ENCODE measurements around the gene PSME3. TPM values are rescaled to one million over a fixed set of nuclear protein-coding genes. Genes with fewer than 3 reads are reported as not detected.
"Not testable (repeated sequence)": the region's sequence is repeated elsewhere in the genome, so short reads cannot be mapped to it uniquely, and the experiment has no call there.

The PSME3 gene
- total and polyA plus RNA-seq, 7 donors = 34.3 to 94.9 (median 59.7) TPM

DNA sequence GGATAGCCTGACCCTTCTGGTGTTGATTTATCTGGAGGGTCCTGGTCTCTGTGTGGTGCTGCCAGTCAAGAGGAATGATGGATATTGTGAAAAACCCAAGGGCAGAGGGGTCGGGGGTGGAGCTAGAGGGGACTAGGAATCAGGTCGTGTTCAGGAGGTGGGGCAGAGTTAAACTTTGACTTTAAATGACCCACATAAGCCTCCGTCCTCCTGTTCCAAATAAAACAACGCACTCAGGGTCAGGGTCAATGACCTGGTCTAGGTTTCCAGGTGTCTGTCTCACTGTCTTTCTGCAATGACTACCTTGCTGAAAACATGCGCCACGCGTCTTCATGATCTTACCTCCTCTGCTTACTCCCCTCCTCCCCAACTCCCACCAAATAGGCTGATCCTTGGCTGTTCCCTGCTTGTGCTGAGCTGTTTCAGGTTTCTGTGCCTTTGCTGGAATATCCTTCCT, 32.5 kb downstream of the PSME3 start:
- Histone ChIP-seq H3K27ac (peak overlapping the region in 1 of 4 donors; percentile 36), H3K27me3 (no peaks in the 10 kb centered on the region), H3K36me3 (peaks cover 0 to 22% (median 5%) of the 10 kb centered on the region in 4 donors), H3K4me3 (no peak overlapping the region), H3K4me1 (peaks cover 0 to 6% (median 0%) of the 10 kb centered on the region in 4 donors), H3K9me3 (no peaks in the 10 kb centered on the region)
- intact Hi-C loops (cut with DNase I) = no loop called here
- no peak for DNase-seq
- WGBS, 2 donors = 60 to 80% methylated on average over 7 of the region's 7 CpGs
- TF ChIP-seq, protein P1, sequence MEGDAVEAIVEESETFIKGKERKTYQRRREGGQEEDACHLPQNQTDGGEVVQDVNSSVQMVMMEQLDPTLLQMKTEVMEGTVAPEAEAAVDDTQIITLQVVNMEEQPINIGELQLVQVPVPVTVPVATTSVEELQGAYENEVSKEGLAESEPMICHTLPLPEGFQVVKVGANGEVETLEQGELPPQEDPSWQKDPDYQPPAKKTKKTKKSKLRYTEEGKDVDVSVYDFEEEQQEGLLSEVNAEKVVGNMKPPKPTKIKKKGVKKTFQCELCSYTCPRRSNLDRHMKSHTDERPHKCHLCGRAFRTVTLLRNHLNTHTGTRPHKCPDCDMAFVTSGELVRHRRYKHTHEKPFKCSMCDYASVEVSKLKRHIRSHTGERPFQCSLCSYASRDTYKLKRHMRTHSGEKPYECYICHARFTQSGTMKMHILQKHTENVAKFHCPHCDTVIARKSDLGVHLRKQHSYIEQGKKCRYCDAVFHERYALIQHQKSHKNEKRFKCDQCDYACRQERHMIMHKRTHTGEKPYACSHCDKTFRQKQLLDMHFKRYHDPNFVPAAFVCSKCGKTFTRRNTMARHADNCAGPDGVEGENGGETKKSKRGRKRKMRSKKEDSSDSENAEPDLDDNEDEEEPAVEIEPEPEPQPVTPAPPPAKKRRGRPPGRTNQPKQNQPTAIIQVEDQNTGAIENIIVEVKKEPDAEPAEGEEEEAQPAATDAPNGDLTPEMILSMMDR (IDR thresholded peaks at IDR 0.05) = no peak
- TF ChIP-seq POLR2AphosphoS5 (IDR thresholded peaks at IDR 0.05) (no peak), POLR2A (IDR thresholded peaks at IDR 0.05) (no peak), EP300 (IDR thresholded peaks at IDR 0.05) (no peak)

DNA sequence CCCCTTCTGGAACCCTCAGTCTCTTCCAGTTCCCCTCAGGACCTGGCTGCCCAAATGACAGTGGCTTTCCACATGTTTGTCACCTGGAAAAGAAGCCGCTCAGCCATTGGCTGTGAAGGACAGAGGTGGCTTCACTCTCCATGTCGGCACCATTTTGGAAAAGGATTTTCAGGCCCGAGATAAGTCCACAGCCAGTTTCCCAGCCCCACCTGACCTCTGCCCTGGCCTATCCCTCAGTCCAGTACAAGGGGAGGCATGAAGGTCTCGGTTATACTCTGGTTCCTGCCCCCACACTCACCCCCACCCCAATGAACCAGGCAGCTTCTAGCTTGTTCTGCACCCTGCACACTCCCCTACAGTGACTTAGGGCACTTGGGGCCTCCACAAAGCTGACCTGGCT, 33.0 kb downstream of the PSME3 start:
- H3K36me3 ChIP-seq = peaks cover 0 to 24% (median 5%) of the 10 kb centered on the region in 4 donors
- 82 to 94% methylated on average over 4 of the region's 4 CpGs for WGBS, 2 donors
- DNase-seq = no peak
- H3K4me3 ChIP-seq = no peak overlapping the region
- TF ChIP-seq POLR2A (IDR thresholded peaks at IDR 0.05) (no peak), EP300 (IDR thresholded peaks at IDR 0.05) (no peak), POLR2AphosphoS5 (IDR thresholded peaks at IDR 0.05) (no peak)
- TF ChIP-seq, protein P1 (IDR thresholded peaks at IDR 0.05) = no peak
- no peak overlapping the region for H3K27ac ChIP-seq
- no peaks in the 10 kb centered on the region for H3K9me3 ChIP-seq
- intact Hi-C loops (cut with DNase I) = no loop called here
- H3K27me3 ChIP-seq = no peaks in the 10 kb centered on the region
- H3K4me1 ChIP-seq = peaks cover 0 to 6% (median 0%) of the 10 kb centered on the region in 4 donors

GRCh38 chr17:42866631-42867575, 33.7 kb downstream of the PSME3 start:
- Histone ChIP-seq H3K27me3 (no peaks in the 10 kb centered on the region), H3K36me3 (peaks cover 0 to 31% (median 5%) of the 10 kb centered on the region in 4 donors), H3K9me3 (no peaks in the 10 kb centered on the region), H3K27ac (no peak overlapping the region), H3K4me3 (no peak overlapping the region), H3K4me1 (peaks cover 0 to 6% (median 0%) of the 10 kb centered on the region in 4 donors)
- 14 to 64% methylated on average over 12 of the region's 12 CpGs for WGBS, 2 donors
- TF ChIP-seq POLR2AphosphoS5 (IDR thresholded peaks at IDR 0.05) (no peak), POLR2A (IDR thresholded peaks at IDR 0.05) (no peak), EP300 (IDR thresholded peaks at IDR 0.05) (no peak)
- TF ChIP-seq, protein P1 (IDR thresholded peaks at IDR 0.05) = no peak
- no peak for DNase-seq
- intact Hi-C loops (cut with DNase I) = no loop called here

DNA sequence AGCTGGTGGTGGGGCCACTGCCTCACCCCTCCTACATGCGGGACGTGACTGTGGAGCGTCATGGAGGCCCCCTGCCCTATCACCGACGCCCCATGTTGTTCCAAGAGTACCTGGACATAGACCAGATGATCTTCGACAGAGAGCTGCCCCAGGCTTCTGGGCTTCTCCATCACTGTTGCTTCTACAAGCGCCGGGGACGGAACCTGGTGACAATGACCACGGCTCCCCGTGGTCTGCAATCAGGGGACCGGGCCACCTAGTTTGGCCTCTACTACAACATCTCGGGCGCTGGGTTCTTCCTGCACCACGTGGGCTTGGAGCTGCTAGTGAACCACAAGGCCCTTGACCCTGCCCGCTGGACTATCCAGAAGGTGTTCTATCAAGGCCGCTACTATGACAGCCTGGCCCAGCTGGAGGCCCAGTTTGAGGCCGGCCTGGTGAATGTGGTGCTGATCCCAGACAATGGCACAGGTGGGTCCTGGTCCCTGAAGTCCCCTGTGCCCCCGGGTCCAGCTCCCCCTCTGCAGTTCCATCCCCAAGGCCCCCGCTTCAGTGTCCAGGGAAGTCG, 34.6 kb downstream of the PSME3 start:
- H3K27me3 ChIP-seq; H3K4me3 ChIP-seq; H3K9me3 ChIP-seq; H3K27ac ChIP-seq; intact Hi-C loops (cut with DNase I); DNase-seq; H3K4me1 ChIP-seq: not testable (repeated sequence)
- peaks cover 0 to 38% (median 8%) of the 10 kb centered on the region in 4 donors for H3K36me3 ChIP-seq
- 93 to 94% methylated on average over 21 of the region's 21 CpGs for WGBS, 2 donors

DNA sequence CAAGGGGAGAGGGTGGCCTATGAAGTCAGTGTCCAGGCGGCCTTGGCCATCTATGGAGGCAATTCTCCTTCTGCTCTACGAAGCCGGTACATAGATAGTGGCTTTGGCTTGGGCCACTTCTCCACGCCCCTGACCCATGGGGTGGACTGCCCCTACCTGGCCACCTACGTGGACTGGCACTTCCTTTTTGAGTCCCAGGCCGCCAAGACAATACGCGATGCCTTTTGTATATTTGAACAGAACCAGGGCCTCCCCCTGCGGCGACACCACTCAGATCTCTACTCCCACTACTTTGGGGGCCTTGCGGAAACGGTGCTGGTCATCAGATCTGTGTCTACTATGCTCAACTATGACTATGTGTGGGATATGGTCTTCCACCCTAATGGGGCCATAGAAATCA, 35.1 kb downstream of the PSME3 start:
- intact Hi-C loops (cut with DNase I) = no loop called here
- no peak overlapping the region for H3K4me3 ChIP-seq
- no peaks in the 10 kb centered on the region for H3K9me3 ChIP-seq
- WGBS, 2 donors = 95% methylated on average over 12 of the region's 12 CpGs
- H3K36me3 ChIP-seq = peaks cover 0 to 44% (median 9%) of the 10 kb centered on the region in 4 donors
- H3K27me3 ChIP-seq = no peaks in the 10 kb centered on the region
- TF ChIP-seq, protein P1 (IDR thresholded peaks at IDR 0.05) = no peak
- TF ChIP-seq EP300 (IDR thresholded peaks at IDR 0.05) = no peak
- TF ChIP-seq POLR2A (IDR thresholded peaks at IDR 0.05) = no peak
- no peak for TF ChIP-seq POLR2AphosphoS5 (IDR thresholded peaks at IDR 0.05)
- DNase-seq = no peak
- peaks cover 0 to 6% (median 0%) of the 10 kb centered on the region in 4 donors for H3K4me1 ChIP-seq
- H3K27ac ChIP-seq = no peak overlapping the region
